ENCODE measurements around the gene NUDT3. TPM values are rescaled to one million over a fixed set of nuclear protein-coding genes. Genes with fewer than 3 reads are reported as not detected.
"Not testable (repeated sequence)": the region's sequence is repeated elsewhere in the genome, so short reads cannot be mapped to it uniquely, and the experiment has no call there.

The NUDT3 gene
- total RNA-seq, 1 donor from 2014 or later, result 50.1 TPM

DNA sequence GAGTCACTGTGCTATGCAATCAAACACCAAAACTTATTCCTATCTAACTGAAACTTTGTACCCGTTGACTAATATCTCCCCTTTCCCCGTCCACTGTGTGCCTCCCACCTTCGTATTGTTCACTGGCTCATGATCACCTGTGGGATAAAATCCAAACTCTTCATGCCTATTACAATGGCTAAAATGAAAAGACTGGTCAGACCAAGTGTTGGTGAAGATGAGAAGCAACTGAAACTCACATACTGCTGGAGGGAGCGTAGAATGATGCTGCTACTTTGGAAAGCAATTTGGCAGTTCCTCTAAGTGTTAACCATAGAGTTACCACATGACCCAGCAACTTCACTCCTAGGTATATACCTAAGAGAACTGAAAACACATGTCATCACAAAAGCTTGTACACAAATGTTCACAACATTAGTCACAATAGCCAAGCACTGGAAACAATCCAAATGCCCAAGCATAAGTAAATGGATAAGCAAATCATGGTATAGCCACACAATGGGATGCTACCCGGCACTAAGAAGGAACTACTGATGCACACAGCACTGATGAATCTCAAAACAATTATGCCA is 20.3 kb upstream of the NUDT3 start:
- intact Hi-C loops (cut with micrococcal nuclease), result loop anchor here (5.0 to 10.0 kb wide), 2 partner anchors 160 to 218 kb away; no protein-coding TSS in a partner anchor
- Histone ChIP-seq H3K36me3 (peaks cover 18% of the 10 kb centered on the region), H3K27me3 (ENCODE audit: low read depth) (no peaks in the 10 kb centered on the region), H3K27ac (replicated peaks) (no peak overlapping the region), H3K9me3 (replicated peaks) (no peaks in the 10 kb centered on the region), H3K4me1 (peaks cover 8% of the 10 kb centered on the region), H3K4me3 (no peak overlapping the region)
- TF ChIP-seq, protein P1, sequence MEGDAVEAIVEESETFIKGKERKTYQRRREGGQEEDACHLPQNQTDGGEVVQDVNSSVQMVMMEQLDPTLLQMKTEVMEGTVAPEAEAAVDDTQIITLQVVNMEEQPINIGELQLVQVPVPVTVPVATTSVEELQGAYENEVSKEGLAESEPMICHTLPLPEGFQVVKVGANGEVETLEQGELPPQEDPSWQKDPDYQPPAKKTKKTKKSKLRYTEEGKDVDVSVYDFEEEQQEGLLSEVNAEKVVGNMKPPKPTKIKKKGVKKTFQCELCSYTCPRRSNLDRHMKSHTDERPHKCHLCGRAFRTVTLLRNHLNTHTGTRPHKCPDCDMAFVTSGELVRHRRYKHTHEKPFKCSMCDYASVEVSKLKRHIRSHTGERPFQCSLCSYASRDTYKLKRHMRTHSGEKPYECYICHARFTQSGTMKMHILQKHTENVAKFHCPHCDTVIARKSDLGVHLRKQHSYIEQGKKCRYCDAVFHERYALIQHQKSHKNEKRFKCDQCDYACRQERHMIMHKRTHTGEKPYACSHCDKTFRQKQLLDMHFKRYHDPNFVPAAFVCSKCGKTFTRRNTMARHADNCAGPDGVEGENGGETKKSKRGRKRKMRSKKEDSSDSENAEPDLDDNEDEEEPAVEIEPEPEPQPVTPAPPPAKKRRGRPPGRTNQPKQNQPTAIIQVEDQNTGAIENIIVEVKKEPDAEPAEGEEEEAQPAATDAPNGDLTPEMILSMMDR (IDR thresholded peaks at IDR 0.05; ENCODE audit: borderline replicate concordance), result no peak
- DNase-seq, result no peak

DNA sequence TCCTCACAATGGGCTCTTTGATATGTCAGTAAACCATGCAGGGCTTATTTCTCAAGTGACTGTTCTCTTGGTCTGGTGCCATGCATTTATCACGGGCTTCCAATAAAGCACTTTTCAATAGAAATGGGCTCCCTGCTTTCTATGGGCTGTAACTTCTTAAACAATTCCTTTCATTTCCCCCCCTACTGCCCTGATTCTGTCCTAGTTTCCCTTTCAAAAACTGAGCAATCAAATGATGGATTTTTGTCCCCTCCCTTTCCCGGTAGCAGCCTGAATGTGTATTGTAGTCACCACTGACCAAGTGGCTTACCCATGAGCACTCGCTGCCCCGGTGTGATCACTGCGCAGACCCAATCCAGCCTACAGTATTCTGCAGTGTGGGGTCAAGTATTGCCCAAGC is 19.5 kb upstream of the NUDT3 start:
- no peaks in the 10 kb centered on the region for H3K27me3 ChIP-seq (ENCODE audit: low read depth)
- DNase-seq, result no peak
- H3K9me3 ChIP-seq (replicated peaks), result no peaks in the 10 kb centered on the region
- intact Hi-C loops (cut with micrococcal nuclease), result loop anchor here (5.0 to 10.0 kb wide), 2 partner anchors 160 to 217 kb away; no protein-coding TSS in a partner anchor
- H3K4me1 ChIP-seq, result peaks cover 8% of the 10 kb centered on the region
- H3K36me3 ChIP-seq, result peaks cover 11% of the 10 kb centered on the region
- no peak overlapping the region for H3K4me3 ChIP-seq
- no peak overlapping the region for H3K27ac ChIP-seq (replicated peaks)
- TF ChIP-seq, protein P1 (IDR thresholded peaks at IDR 0.05; ENCODE audit: borderline replicate concordance), result no peak

DNA sequence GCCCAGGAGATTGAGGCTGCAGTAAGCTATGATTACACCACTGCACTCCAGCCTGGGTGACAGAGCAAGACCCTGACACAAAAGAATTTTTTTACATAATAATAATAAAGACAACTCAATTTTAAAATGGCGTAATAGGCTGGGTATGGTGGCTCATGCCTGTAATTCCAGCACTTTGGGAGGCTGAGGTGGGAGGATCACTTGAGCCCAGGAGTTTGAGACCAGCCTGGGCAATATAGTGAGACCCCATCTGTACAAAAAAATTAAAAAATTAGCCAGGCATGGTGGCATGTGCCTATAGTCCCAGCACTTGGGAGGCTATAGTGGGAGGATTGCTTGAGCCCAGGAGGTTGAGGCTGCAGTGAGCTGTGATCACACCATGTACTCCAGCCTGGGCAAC is 15.4 kb upstream of the NUDT3 start:
- DNase-seq; H3K4me3 ChIP-seq; intact Hi-C loops (cut with micrococcal nuclease): not testable (repeated sequence)

DNA sequence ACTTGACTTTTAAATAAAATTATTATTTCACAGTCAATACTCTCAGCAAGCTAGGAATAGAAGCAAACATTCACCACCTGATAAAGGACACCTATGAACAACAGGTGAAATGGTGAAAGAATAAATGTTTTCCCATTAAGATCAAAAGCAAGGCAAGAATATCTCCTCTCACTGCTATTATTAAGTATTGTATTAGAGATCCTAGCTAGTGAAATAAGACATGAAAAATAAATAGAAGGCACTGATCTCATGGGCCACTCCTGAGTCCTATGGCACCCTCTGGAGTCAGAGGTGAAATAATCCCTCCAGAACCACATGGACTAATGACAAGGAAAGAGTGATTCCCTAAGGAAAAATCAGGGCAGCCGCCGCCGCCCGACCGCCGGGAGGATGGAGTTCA is 4.0 kb upstream of the NUDT3 start:
- intact Hi-C loops (cut with micrococcal nuclease), result no loop called here
- TF ChIP-seq, protein P1 (IDR thresholded peaks at IDR 0.05; ENCODE audit: borderline replicate concordance), result no peak
- no peak overlapping the region for H3K4me3 ChIP-seq

More for the DNA sequence above, 15.4 kb upstream of the NUDT3 start:
- H3K9me3 ChIP-seq (replicated peaks); H3K27ac ChIP-seq (replicated peaks); H3K36me3 ChIP-seq; H3K27me3 ChIP-seq (ENCODE audit: low read depth); H3K4me1 ChIP-seq: not testable (repeated sequence)

DNA sequence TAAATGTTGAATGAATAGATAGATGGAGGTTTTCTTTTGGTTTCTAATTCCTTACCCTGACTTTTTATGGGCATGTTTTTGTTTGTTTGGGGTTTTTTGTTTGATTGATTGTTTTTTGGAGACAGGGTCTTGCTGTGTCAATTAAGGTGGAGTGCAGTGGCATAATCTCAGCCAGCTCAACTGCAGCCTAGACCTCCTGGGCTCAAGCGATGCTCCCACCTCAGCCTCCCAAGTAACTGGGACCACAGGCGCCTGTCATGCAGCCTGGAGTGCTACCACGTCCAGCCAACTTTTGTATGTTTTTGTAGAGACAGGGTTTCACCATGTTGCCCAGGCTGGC is 1.5 kb upstream of the NUDT3 start:
- peaks cover 46% of the 10 kb centered on the region for H3K4me1 ChIP-seq
- TF ChIP-seq, protein P1 (IDR thresholded peaks at IDR 0.05; ENCODE audit: borderline replicate concordance), result no peak
- H3K9me3 ChIP-seq (replicated peaks), result peaks cover 7% of the 10 kb centered on the region
- no peaks in the 10 kb centered on the region for H3K36me3 ChIP-seq
- no peaks in the 10 kb centered on the region for H3K27me3 ChIP-seq (ENCODE audit: low read depth)
- no peak for DNase-seq
- peak overlapping the region; percentile 99 for H3K27ac ChIP-seq (replicated peaks)
- intact Hi-C loops (cut with micrococcal nuclease), result no loop called here
- H3K4me3 ChIP-seq, result peak overlapping the region; percentile 97

More for the DNA sequence above, 4.0 kb upstream of the NUDT3 start:
- DNase-seq, result no peak
- Histone ChIP-seq H3K9me3 (replicated peaks) (peaks cover 7% of the 10 kb centered on the region), H3K4me1 (peaks cover 23% of the 10 kb centered on the region), H3K36me3 (no peaks in the 10 kb centered on the region), H3K27ac (replicated peaks) (no peak overlapping the region), H3K27me3 (ENCODE audit: low read depth) (no peaks in the 10 kb centered on the region)

DNA sequence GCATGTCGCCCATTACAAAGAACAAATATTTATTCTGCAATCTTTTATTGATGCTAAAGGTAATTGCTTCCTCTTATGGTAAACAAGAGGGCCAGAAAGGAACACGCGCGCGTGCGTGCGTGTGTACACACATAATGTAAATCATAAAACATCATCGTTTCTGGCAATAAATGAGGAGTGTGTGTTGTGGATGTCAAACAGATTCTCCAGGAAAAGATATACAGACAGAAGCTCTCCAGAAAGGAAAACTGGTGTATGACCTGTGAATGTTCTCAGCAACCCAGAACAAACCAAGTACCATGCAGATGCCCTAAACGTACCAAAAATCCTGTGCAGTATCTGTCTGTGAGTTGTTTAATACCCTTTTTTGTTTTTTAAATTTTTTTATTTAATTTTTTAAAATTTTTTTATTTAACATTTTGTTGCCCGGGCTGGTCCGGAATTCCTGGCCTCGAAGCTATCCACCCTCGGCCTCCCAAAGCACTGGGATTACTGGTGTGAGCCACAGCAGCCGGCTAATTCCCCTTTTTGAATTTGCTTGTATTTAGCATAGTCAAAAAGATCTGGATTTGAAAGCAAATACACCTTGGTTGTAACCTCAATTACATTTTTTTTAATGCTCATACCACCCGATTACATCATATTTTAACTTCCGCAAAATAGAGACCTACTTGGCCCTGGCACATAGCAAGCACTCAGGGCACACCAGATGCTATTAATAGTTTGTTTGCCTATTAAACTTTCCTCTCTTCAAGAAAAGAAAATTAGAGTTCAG is 909 bp upstream of the NUDT3 start:
- peaks cover 52% of the 10 kb centered on the region for H3K4me1 ChIP-seq
- no peak for DNase-seq

More for the DNA sequence above, 909 bp upstream of the NUDT3 start:
- peak overlapping the region; percentile 97 for H3K4me3 ChIP-seq
- intact Hi-C loops (cut with micrococcal nuclease), result no loop called here
- TF ChIP-seq, protein P1 (IDR thresholded peaks at IDR 0.05; ENCODE audit: borderline replicate concordance), result no peak
- H3K27ac ChIP-seq (replicated peaks), result peak overlapping the region; percentile 99
- peaks cover 7% of the 10 kb centered on the region for H3K9me3 ChIP-seq (replicated peaks)
- H3K36me3 ChIP-seq, result no peaks in the 10 kb centered on the region
- H3K27me3 ChIP-seq (ENCODE audit: low read depth), result no peaks in the 10 kb centered on the region

Measured in left ventricle myocardium inferior (tissue), 1 donor.